Skeletal muscle tissue (tissue), 4 donors: ENCODE measurements around the gene ECT2L. TPM values are rescaled to one million over a fixed set of nuclear protein-coding genes. Genes with fewer than 3 reads are reported as not detected.

Experiments
- H3K27ac ChIP-seq: one replicate; pipeline ENCODE4 v1.7.0; 2013; ENCODE audit warnings: mild to moderate bottlenecking, low read depth, low read length, inconsistent platforms
- H3K27me3 ChIP-seq, 3 donors: one replicate each; pipeline ENCODE4 v1.7.0; 2013; ENCODE audit warnings: low read length in 3 of 3; ENCODE audit not compliant: control insufficient read depth in 3 of 3, insufficient read depth in 3 of 3
- H3K36me3 ChIP-seq, 3 donors: one replicate each; pipeline ENCODE4 v1.7.0; 2013; ENCODE audit warnings: low read length in 3 of 3; ENCODE audit not compliant: control insufficient read depth in 3 of 3, insufficient read depth in 3 of 3
- H3K4me1 ChIP-seq, 3 donors: one replicate each; pipeline ENCODE4 v1.7.0; 2013; ENCODE audit warnings: low read length in 3 of 3, mild to moderate bottlenecking in 3 of 3; ENCODE audit not compliant: control insufficient read depth in 3 of 3, insufficient read depth in 3 of 3
- H3K4me3 ChIP-seq, 3 donors: one replicate each; pipeline ENCODE4 v1.7.0; 2013; ENCODE audit warnings: low read length in 3 of 3
- H3K9ac ChIP-seq, 3 donors: one replicate each; pipeline ENCODE4 v1.7.0; 2013; ENCODE audit warnings: low read length in 3 of 3, mild to moderate bottlenecking in 3 of 3, moderate library complexity in 2 of 3, low read depth in 1 of 3
- H3K9me3 ChIP-seq, 3 donors: one replicate each; pipeline ENCODE4 v1.7.0; 2013; ENCODE audit warnings: low read length in 3 of 3; ENCODE audit not compliant: control insufficient read depth in 3 of 3
- total RNA-seq: library from RNA; depleted of rRNA; stranded (reverse); fragments of >200 nt; gene quantifications from one replicate; pipeline ENCODE4 v1.2.3, GENCODE V29; 2014
- donor health status: Osteomylitis.

Gene ECT2L
- total RNA-seq, 1 donor from 2014 or later: under 0.01 TPM

GRCh38 chr6:138805016-138805765, 9.3 kb downstream of the ECT2L start:
- Histone ChIP-seq H3K9ac (no peak overlapping the region), H3K36me3 (no peaks in the 10 kb centered on the region), H3K27me3 (peaks cover 0 to 3% (median 0%) of the 10 kb centered on the region in 3 donors), H3K4me1 (no peaks in the 10 kb centered on the region), H3K9me3 (no peaks in the 10 kb centered on the region), H3K4me3 (no peak overlapping the region), H3K27ac (no peak overlapping the region)

GRCh38 chr6:138806889-138807288, 11.0 kb downstream of the ECT2L start:
- Histone ChIP-seq H3K36me3 (no peaks in the 10 kb centered on the region), H3K27me3 (peaks cover 0 to 3% (median 0%) of the 10 kb centered on the region in 3 donors), H3K4me1 (no peaks in the 10 kb centered on the region), H3K27ac (no peak overlapping the region), H3K4me3 (no peak overlapping the region), H3K9me3 (no peaks in the 10 kb centered on the region), H3K9ac (no peak overlapping the region)

GRCh38 chr6:138809677-138810076, 13.8 kb downstream of the ECT2L start:
- Histone ChIP-seq H3K4me1 (no peaks in the 10 kb centered on the region), H3K9ac (no peak overlapping the region)

GRCh38 chr6:138811866-138812265, 16.0 kb downstream of the ECT2L start:
- no peaks in the 10 kb centered on the region for H3K4me1 ChIP-seq
- H3K27ac ChIP-seq: no peak overlapping the region
- no peak overlapping the region for H3K9ac ChIP-seq
- no peaks in the 10 kb centered on the region for H3K9me3 ChIP-seq
- H3K4me3 ChIP-seq: no peak overlapping the region
- no peaks in the 10 kb centered on the region for H3K27me3 ChIP-seq
- H3K36me3 ChIP-seq: no peaks in the 10 kb centered on the region

More at GRCh38 chr6:138809677-138810076, 13.8 kb downstream of the ECT2L start:
- H3K27me3 ChIP-seq: peaks cover 0 to 3% (median 0%) of the 10 kb centered on the region in 3 donors
- no peaks in the 10 kb centered on the region for H3K36me3 ChIP-seq
- no peaks in the 10 kb centered on the region for H3K9me3 ChIP-seq
- H3K4me3 ChIP-seq: no peak overlapping the region
- no peak overlapping the region for H3K27ac ChIP-seq

- H3K27me3 ChIP-seq: no peaks in the 10 kb centered on the region
- no peak overlapping the region for H3K9ac ChIP-seq
- H3K9me3 ChIP-seq: no peaks in the 10 kb centered on the region
- no peaks in the 10 kb centered on the region for H3K4me1 ChIP-seq
- no peak overlapping the region for H3K4me3 ChIP-seq
- no peak overlapping the region for H3K27ac ChIP-seq
- H3K36me3 ChIP-seq: no peaks in the 10 kb centered on the region
Observed at GRCh38 chr6:138814179-138814834, 18.4 kb downstream of the ECT2L start.

GRCh38 chr6:138815221-138815620, 19.3 kb downstream of the ECT2L start:
- H3K27ac ChIP-seq: no peak overlapping the region
- H3K36me3 ChIP-seq: no peaks in the 10 kb centered on the region
- H3K27me3 ChIP-seq: no peaks in the 10 kb centered on the region
- H3K4me1 ChIP-seq: no peaks in the 10 kb centered on the region
- no peak overlapping the region for H3K9ac ChIP-seq
- H3K9me3 ChIP-seq: no peaks in the 10 kb centered on the region
- no peak overlapping the region for H3K4me3 ChIP-seq

GRCh38 chr6:138815797-138816528, 20.1 kb downstream of the ECT2L start:
- Histone ChIP-seq H3K27ac (no peak overlapping the region), H3K36me3 (no peaks in the 10 kb centered on the region), H3K4me1 (no peaks in the 10 kb centered on the region), H3K9ac (no peak overlapping the region), H3K27me3 (no peaks in the 10 kb centered on the region), H3K9me3 (no peaks in the 10 kb centered on the region), H3K4me3 (no peak overlapping the region)

- no peak overlapping the region for H3K27ac ChIP-seq
- no peak overlapping the region for H3K4me3 ChIP-seq
- no peaks in the 10 kb centered on the region for H3K27me3 ChIP-seq
- H3K36me3 ChIP-seq: no peaks in the 10 kb centered on the region
- H3K9me3 ChIP-seq: no peaks in the 10 kb centered on the region
- H3K4me1 ChIP-seq: no peaks in the 10 kb centered on the region
- H3K9ac ChIP-seq: no peak overlapping the region
Observed at GRCh38 chr6:138817799-138818198, 21.9 kb downstream of the ECT2L start.

- H3K4me1 ChIP-seq: no peaks in the 10 kb centered on the region
- H3K27ac ChIP-seq: no peak overlapping the region
- H3K4me3 ChIP-seq: no peak overlapping the region
- no peak overlapping the region for H3K9ac ChIP-seq
- no peaks in the 10 kb centered on the region for H3K9me3 ChIP-seq
- H3K27me3 ChIP-seq: no peaks in the 10 kb centered on the region
- no peaks in the 10 kb centered on the region for H3K36me3 ChIP-seq
Observed at GRCh38 chr6:138818496-138819194, 22.8 kb downstream of the ECT2L start.
